Activated CD8-positive, alpha-beta memory T cell treated with anti-CD3 and anti-CD28 coated beads, Interleukin-2, amount 50 U/mL, for 1 hour (primary cell): ENCODE data around the gene FAM83B.
"Not testable (repeated sequence)": the region's sequence is repeated elsewhere in the genome, so short reads cannot be mapped to it uniquely, and the experiment has no call there.

ENCODE experiments used
- DNase-seq: peaks from one replicate; pipeline ENCODE4 v3.0.0-alpha.2; 2020; ENCODE audit errors: extremely low read depth

Gene FAM83B

GRCh38 chr6:54861905-54862616 lies 15.5 kb downstream of the FAM83B start:
- no peak for DNase-seq

GRCh38 chr6:54864272-54864671 lies 17.7 kb downstream of the FAM83B start:
- DNase-seq: no peak

GRCh38 chr6:54865091-54865631 lies 18.6 kb downstream of the FAM83B start:
- DNase-seq: no peak

- no peak for DNase-seq
Observed at GRCh38 chr6:54868556-54868955, 22.0 kb downstream of the FAM83B start.

GRCh38 chr6:54873599-54873998 lies 27.0 kb downstream of the FAM83B start:
- no peak for DNase-seq

GRCh38 chr6:54874349-54875048 lies 27.9 kb downstream of the FAM83B start:
- DNase-seq: no peak

- no peak for DNase-seq
Observed at GRCh38 chr6:54875539-54875938, 29.0 kb downstream of the FAM83B start.

GRCh38 chr6:54876365-54876764 lies 29.8 kb downstream of the FAM83B start:
- no peak for DNase-seq

GRCh38 chr6:54876871-54877270 lies 30.3 kb downstream of the FAM83B start:
- DNase-seq: no peak

- no peak for DNase-seq
Observed at GRCh38 chr6:54877713-54878317, 31.2 kb downstream of the FAM83B start.

GRCh38 chr6:54878718-54879117 lies 32.1 kb downstream of the FAM83B start:
- no peak for DNase-seq

GRCh38 chr6:54879188-54879985 lies 32.8 kb downstream of the FAM83B start:
- DNase-seq: no peak

GRCh38 chr6:54881067-54881730 lies 34.6 kb downstream of the FAM83B start:
- DNase-seq: no peak

- DNase-seq: not testable (repeated sequence)
Observed at GRCh38 chr6:54881891-54882290, 35.3 kb downstream of the FAM83B start.

GRCh38 chr6:54886932-54887584 lies 40.5 kb downstream of the FAM83B start:
- no peak for DNase-seq

GRCh38 chr6:54891536-54891935 lies 45.0 kb downstream of the FAM83B start:
- DNase-seq: no peak

- no peak for DNase-seq
Observed at GRCh38 chr6:54892831-54893230, 46.3 kb downstream of the FAM83B start.

GRCh38 chr6:54893818-54894217 lies 47.2 kb downstream of the FAM83B start:
- DNase-seq: no peak

- DNase-seq: no peak
Observed at GRCh38 chr6:54896302-54896701, 49.7 kb downstream of the FAM83B start.

GRCh38 chr6:54897462-54898189 lies 51.1 kb downstream of the FAM83B start:
- no peak for DNase-seq
